GM10248 (cell line): ENCODE results near the gene CHMP1A.

Experiments
- CTCF ChIA-PET: fragments of 300-600 bp; sonication (Branson Sonifier 250); formaldehyde crosslinking; extraction: SDS; loops from one replicate; lab custom pipeline; 2021; ENCODE audit warnings: antibody characterized with exemption; lab: Yijun Ruan, JAX
- POLR2A ChIA-PET: fragments of 350-650 bp; sonication (Branson Sonifier 250); formaldehyde crosslinking; extraction: SDS; loops from one replicate; lab custom pipeline; 2020; ENCODE audit warnings: antibody characterized with exemption; lab: Yijun Ruan, JAX
- DNase-seq: peaks from one replicate; pipeline ENCODE4 v3.0.0; 2012; ENCODE audit errors: extremely low spot score
- TF ChIP-seq, protein P1 (sequence below): IDR thresholded peaks from 2 replicates; pipeline ENCODE4 v1.5.1; 2012; ENCODE audit warnings: mild to moderate bottlenecking, low read depth; ENCODE audit errors: extremely low read depth, missing control alignments, control extremely low read depth

CHMP1A gene

DNA sequence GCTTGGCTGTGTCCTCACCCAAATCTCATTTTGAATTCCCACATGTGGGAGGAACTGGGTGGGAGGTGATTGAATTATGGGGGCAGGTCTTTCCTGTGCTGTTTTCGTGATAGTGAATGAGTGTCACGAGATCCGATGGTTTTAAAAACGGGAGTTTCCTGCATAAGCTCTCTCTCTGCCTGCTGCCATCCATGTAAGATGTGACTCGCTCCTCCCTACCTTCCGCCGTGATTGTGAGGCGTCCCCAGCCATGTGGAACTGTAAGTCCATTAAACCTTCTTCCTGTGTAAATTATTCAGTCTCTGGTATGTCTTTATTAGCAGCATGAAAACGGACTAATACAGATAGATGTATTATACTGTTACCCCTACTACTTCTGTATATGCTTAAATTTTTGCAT is 3.7 kb upstream of the CHMP1A start:
- POLR2A ChIA-PET = no interaction called here

DNA sequence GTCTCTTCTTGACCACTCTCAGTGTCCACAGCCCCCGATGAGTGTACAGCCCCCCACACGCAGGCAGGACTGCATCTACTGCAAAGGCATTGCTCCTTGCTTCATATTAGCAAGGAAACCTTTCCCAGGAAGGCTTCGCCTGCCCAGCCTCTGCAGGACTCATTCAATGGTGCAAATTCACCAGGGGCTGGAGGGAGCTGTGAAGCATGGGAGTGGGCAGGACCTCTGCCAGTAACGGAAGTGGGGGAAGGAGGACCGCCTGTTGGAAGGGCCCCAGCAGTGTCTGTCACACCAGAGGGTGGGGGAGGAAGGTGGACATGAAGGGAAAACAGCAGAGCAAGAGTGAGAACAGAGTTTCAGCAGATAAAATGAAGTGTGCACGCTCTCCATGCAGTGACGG is 2.6 kb upstream of the CHMP1A start:
- ChIA-PET POLR2A (no interaction called here), CTCF (interaction anchor here (2.2 kb wide), 1 partner anchor 8 kb away, joined by 8 read pairs; no protein-coding TSS in a partner anchor)
- DNase-seq = no peak
- TF ChIP-seq, protein P1, sequence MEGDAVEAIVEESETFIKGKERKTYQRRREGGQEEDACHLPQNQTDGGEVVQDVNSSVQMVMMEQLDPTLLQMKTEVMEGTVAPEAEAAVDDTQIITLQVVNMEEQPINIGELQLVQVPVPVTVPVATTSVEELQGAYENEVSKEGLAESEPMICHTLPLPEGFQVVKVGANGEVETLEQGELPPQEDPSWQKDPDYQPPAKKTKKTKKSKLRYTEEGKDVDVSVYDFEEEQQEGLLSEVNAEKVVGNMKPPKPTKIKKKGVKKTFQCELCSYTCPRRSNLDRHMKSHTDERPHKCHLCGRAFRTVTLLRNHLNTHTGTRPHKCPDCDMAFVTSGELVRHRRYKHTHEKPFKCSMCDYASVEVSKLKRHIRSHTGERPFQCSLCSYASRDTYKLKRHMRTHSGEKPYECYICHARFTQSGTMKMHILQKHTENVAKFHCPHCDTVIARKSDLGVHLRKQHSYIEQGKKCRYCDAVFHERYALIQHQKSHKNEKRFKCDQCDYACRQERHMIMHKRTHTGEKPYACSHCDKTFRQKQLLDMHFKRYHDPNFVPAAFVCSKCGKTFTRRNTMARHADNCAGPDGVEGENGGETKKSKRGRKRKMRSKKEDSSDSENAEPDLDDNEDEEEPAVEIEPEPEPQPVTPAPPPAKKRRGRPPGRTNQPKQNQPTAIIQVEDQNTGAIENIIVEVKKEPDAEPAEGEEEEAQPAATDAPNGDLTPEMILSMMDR = no peak

More for the DNA sequence above, 3.7 kb upstream of the CHMP1A start:
- DNase-seq = no peak
- CTCF ChIA-PET = no interaction called here
- TF ChIP-seq, protein P1 = no peak

DNA sequence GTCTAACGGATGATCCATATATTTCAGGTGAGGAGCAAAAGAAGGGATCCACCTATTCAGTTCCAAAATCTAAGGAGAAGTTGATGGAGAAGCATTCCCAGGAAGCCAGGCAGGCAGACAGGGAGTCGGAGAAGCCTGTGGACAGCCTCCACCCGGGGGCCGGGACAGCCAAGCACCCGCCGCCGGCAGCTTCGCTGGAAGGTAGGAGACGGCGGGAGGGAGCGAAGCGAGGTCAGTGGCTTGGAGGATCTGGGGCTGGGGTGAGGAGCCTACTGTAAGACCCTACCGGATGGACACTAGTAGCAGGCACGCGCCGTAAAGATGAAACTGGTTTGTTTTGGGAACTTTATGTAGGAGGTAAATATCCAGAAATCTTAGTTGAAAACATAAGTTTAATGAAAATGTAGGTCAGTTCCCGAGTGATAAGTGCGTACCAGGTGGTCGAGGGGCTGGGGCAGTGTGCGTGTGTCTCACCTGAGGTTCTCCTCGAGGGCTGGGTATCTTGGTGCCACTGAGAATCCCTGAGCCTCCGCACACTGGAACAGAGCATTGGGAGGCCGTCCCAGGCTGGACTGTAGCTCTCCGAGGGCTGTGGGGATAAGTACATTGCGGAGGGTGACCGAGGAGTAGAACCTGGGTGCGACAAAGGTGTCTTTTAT is 842 bp upstream of the CHMP1A start:
- TF ChIP-seq, protein P1 = no peak
- DNase-seq = no peak
- CTCF ChIA-PET = interaction anchor here (0.8 to 2.2 kb wide), 6 partner anchors 10 to 43 kb away, joined by 3 to 8 read pairs (median 4); partner anchors contain the start of gene SPATA2L
- POLR2A ChIA-PET = interaction anchor here (0.6 kb wide), 1 partner anchor 25 kb away, joined by 4 read pairs; no protein-coding TSS in a partner anchor

DNA sequence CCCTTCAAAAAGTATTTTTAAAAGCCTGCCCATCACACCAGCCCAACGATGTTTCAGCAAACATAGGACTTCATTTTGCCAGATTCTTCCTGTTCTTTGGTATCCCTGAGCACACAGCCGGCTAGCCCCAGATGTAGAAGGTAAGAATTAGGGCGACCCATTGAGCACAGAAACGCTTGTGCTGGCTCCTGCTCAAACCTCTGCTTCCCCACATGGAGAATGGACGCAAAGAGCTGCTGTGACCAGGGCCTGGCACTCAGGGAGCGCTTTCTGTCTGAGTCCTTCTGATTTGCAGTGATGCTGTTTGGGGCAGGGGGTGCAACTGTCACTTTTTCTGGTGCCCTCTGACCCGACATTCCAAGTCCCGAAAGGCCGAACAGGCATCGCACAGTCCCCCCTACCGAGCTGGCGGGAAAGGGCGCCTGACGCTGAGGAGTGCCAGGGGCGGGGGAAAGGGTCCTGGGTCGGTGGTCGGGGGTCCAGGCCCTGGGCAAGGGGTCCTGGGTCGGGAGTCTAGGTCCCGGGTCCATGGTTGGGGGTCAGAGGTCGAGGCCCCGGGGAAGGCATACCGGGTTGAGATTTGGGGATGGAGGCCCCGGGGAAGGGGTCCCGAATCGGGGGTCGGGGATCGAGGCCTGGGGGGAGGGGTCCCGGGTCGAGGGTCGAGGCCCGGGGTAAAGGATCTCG is 930 bp downstream of the CHMP1A start:
- no peak for DNase-seq
- TF ChIP-seq, protein P1 = no peak
- ChIA-PET CTCF (interaction anchor here (1.7 kb wide), 1 partner anchor 15 kb away, joined by 6 read pairs; no protein-coding TSS in a partner anchor), POLR2A (no interaction called here)

DNA sequence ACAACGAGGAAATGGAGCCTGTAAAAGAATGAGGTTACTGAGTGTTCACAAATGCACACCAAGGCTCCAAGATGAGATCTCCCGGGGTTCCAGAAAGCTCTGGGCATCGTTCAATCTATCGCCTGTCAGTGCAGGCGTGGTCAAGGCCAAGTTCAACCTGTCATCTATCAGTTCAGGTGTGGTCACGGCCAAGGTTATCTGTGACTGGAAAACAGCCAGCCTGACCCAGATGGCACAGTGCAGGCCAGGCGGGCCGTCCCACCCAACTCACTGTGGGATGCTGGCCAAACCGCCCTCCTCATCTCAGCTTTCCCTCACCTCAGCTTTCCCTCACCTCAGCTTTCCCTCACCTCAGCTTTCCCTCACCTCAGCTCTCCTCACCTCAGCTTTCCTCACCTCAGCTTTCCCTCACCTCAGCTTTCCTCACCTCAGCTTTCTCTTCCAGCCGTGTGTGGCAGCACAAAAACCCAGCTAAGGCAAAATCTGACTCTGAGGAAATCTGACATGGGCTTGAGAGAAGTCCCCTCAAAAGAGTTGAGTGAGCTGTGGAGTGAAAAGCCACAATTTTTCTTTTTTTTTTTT is 2.4 kb downstream of the CHMP1A start:
- TF ChIP-seq, protein P1 = no peak
- ChIA-PET POLR2A (no interaction called here), CTCF (interaction anchor here (3.6 kb wide), 1 partner anchor 14 kb away, joined by 8 read pairs; no protein-coding TSS in a partner anchor)
- no peak for DNase-seq

DNA sequence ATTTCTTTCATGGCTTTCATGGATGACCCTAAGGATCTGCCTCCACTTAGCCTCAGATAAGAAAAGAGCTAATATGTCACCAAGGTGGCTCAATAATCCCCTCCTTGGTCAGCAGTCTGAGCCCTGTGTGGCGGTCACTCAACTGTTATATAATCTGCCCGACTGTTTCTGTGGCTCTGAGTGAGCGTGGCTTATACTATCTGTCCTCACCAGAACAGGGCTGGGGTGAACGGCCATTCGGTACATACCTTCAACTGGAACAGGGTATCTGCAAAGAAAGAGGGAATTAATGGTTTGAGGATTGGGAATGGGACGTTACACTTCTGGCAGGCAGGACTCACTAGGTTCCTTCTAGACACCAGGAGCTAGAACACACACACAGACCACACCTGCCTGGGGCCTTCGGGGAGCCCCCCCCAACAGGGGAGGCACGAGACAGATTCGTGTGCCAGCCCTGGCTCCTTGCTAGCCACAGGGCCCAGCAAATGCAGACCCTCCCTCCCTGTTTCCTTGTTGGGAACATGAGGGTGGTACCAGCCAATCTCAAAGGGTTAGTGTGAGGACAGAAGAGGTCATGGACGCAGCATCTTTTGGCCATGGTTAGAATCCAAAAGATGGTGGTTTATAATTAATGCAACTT is 3.7 kb downstream of the CHMP1A start:
- DNase-seq = no peak
- ChIA-PET CTCF (interaction anchor here (0.9 to 3.6 kb wide), 2 partner anchors 10 to 12 kb away, joined by 3 to 8 read pairs; no protein-coding TSS in a partner anchor), POLR2A (interaction anchor here (0.6 kb wide), 1 partner anchor 207 kb away, joined by 3 read pairs; no protein-coding TSS in a partner anchor)
- TF ChIP-seq, protein P1 = no peak
